B cell (primary cell): ENCODE measurements around the gene RTN4IP1. TPM values are rescaled to one million over a fixed set of nuclear protein-coding genes. Genes with fewer than 3 reads are reported as not detected.

ENCODE experiments used
- ATAC-seq: fragments of 200-7000 bp; cut with Tn5 transposase; one replicate; pipeline ENCODE4 v1.10.0; 2021; ENCODE audit warnings: low read depth, mild to moderate bottlenecking, moderate number of reproducible peaks, moderate library complexity
- CTCF ChIA-PET: fragments of 350-600 bp; sonication (Branson Sonifier 250); formaldehyde crosslinking; loops from one replicate; lab custom pipeline; 2021; ENCODE audit warnings: antibody characterized with exemption, inconsistent platforms; lab: Charles Lee
- POLR2A ChIA-PET: fragments of 350-600 bp; sonication (Branson Sonifier 250); formaldehyde crosslinking; loops from one replicate; lab custom pipeline; 2021; ENCODE audit warnings: antibody characterized with exemption; lab: Charles Lee
- DNase-seq: peaks from one replicate; pipeline ENCODE4 v3.0.0; 2013
- H2AFZ ChIP-seq: 2 replicates; pipeline ENCODE4 v1.6.1; 2012; ENCODE audit warnings: mild to moderate bottlenecking, low read depth, low read length; ENCODE audit not compliant: insufficient read depth, poor library complexity, severe bottlenecking
- H3K27ac ChIP-seq, 2 donors: 1 replicate in 1 of 2; 2 replicates in 1 of 2; pipeline ENCODE4 v1.5.1; 2012 to 2013; ENCODE audit warnings: low read length in 2 of 2, mild to moderate bottlenecking in 2 of 2, moderate library complexity in 1 of 2
- H3K27me3 ChIP-seq, 4 experiments: fragments of 200-600 bp in 1 of 4; sonication (generic) in 1 of 4; replicated peaks in 1 of 4; 1 replicate in 2 of 4; 2 replicates in 2 of 4; pipeline versions ENCODE4 v1.6.1 to v1.7.0; 2013 to 2016; ENCODE audit warnings: low read length in 3 of 4, mild to moderate bottlenecking in 2 of 4, mixed read lengths in 1 of 4, moderate library complexity in 1 of 4; ENCODE audit not compliant: insufficient read depth in 4 of 4, control insufficient read depth in 3 of 4; ENCODE audit errors: control extremely low read depth in 1 of 4
- H3K36me3 ChIP-seq, 2 experiments: replicated peaks in 1 of 2; 1 replicate in 1 of 2; 2 replicates in 1 of 2; pipeline versions ENCODE4 v1.6.1 to v1.7.1; 2013; ENCODE audit warnings: low read length in 1 of 2; ENCODE audit not compliant: insufficient read depth in 2 of 2, control insufficient read depth in 1 of 2; ENCODE audit errors: control extremely low read depth in 1 of 2, extremely low read depth in 1 of 2
- H3K4me1 ChIP-seq, 2 donors: fragments of 200-600 bp in 1 of 2; sonication (generic) in 1 of 2; 1 replicate in 1 of 2; 2 replicates in 1 of 2; pipeline versions ENCODE4 v1.5.1 to v1.6.1; 2013 to 2017; ENCODE audit warnings: low read length in 2 of 2; ENCODE audit not compliant: control insufficient read depth in 2 of 2, insufficient read depth in 2 of 2
- H3K4me2 ChIP-seq: replicated peaks from 2 replicates; pipeline ENCODE3; 2012; ENCODE audit warnings: mild to moderate bottlenecking, low read depth, low read length; ENCODE audit not compliant: poor library complexity, severe bottlenecking
- H3K4me3 ChIP-seq, 5 experiments: fragments of 200-600 bp in 1 of 5; sonication (generic) in 1 of 5; 1 replicate in 3 of 5; 2 replicates in 2 of 5; pipeline versions ENCODE4 v1.5.1 to v1.7.0; 2011 to 2016; ENCODE audit warnings: low read length in 4 of 5, mild to moderate bottlenecking in 4 of 5, low read depth in 2 of 5, control low read depth in 1 of 5, moderate library complexity in 1 of 5; ENCODE audit not compliant: insufficient read depth in 1 of 5; ENCODE audit errors: control extremely low read depth in 1 of 5, extremely low read depth in 1 of 5
- H3K79me2 ChIP-seq: fragments of 200-600 bp; sonication (generic); one replicate; pipeline ENCODE4 v1.6.0; 2016; ENCODE audit warnings: low read length; ENCODE audit not compliant: control insufficient read depth, insufficient read depth
- H3K9ac ChIP-seq: fragments of 200-600 bp; sonication (generic); 2 replicates; pipeline ENCODE4 v1.6.1; 2017; ENCODE audit warnings: mild to moderate bottlenecking, low read length, moderate library complexity
- H3K9me3 ChIP-seq, 3 donors: one replicate each; pipeline versions ENCODE4 v1.6.1 to v1.7.1; 2013; ENCODE audit warnings: low read length in 2 of 3; ENCODE audit not compliant: control insufficient read depth in 2 of 3, insufficient read depth in 1 of 3; ENCODE audit errors: control extremely low read depth in 1 of 3
- H4K20me1 ChIP-seq: 2 replicates; pipeline ENCODE4 v1.6.0; 2012; ENCODE audit warnings: mild to moderate bottlenecking, low read length; ENCODE audit not compliant: insufficient read depth, control insufficient read depth, poor library complexity, severe bottlenecking
- H3K27ac Mint-ChIP-seq: one replicate; pipeline ENCODE4 v1.8.0; 2021; ENCODE audit warnings: mixed read lengths
- H3K27me3 Mint-ChIP-seq: one replicate; pipeline ENCODE4 v1.8.0; 2021; ENCODE audit warnings: mixed read lengths
- H3K4me1 Mint-ChIP-seq: one replicate; pipeline ENCODE4 v1.8.0; 2021; ENCODE audit warnings: mixed read lengths
- H3K4me3 Mint-ChIP-seq: one replicate; pipeline ENCODE4 v1.8.0; 2021; ENCODE audit warnings: mixed read lengths
- H3K9me3 Mint-ChIP-seq: one replicate; pipeline ENCODE4 v1.8.0; 2022; ENCODE audit warnings: mixed read lengths; ENCODE audit not compliant: insufficient read depth
- CTCF ChIP-seq: fragments of 200-600 bp; IDR thresholded peaks from one replicate; pipeline ENCODE4 v1.8.0; 2022; ENCODE audit warnings: antibody characterized with exemption, mild to moderate bottlenecking
- EZH2 ChIP-seq: IDR thresholded peaks from 2 replicates; pipeline ENCODE4 v1.6.1; 2012; ENCODE audit warnings: borderline replicate concordance, low read depth, mild to moderate bottlenecking, moderate library complexity, low read length; ENCODE audit not compliant: insufficient read depth, poor library complexity, severe bottlenecking
- WGBS: methylation state at CpG from one replicate; pipeline ENCODE4 v1.1.5; 2013; ENCODE audit warnings: missing lambda C conversion rate; ENCODE audit not compliant: insufficient coverage; 5-methylcytosine and 5-hydroxymethylcytosine counted together
- intact Hi-C: fragments of 100-400 bp; cut with micrococcal nuclease; formaldehyde crosslinking; loops from one replicate; pipeline ENCODE4 v1.10.0; 2022
- polyA plus RNA-seq: library from polyadenylated mRNA; depleted of rRNA; stranded (reverse); fragments of >200 nt; gene quantifications from 2 replicates; pipeline ENCODE4 v1.2.3, GENCODE V29; 2012
- total RNA-seq, 2 donors: library from RNA; stranded (reverse); fragments of 120-200 nt in 1 of 2; gene quantifications; 1 replicate in 1 of 2; 2 replicates in 1 of 2; pipeline versions ENCODE4 v1.2.3 to v1.2.4, GENCODE V29; 2013 to 2022

Gene RTN4IP1
- total and polyA plus RNA-seq, 2 donors (not counting 1 experiment from before 2014, with no cell fraction given), result 9.4 to 12.1 TPM

- no peak overlapping the region for H3K4me3 Mint-ChIP-seq
- Histone ChIP-seq H3K79me2 (peaks cover 4% of the 10 kb centered on the region), H2AFZ (no peak overlapping the region), H3K36me3 (peaks cover 3 to 59% of the 10 kb centered on the region in 2 experiments), H3K9ac (no peak overlapping the region), H3K9me3 (no peaks in the 10 kb centered on the region), H3K4me3 (no peak overlapping the region), H4K20me1 (no peaks in the 10 kb centered on the region), H3K4me2 (no peak overlapping the region), H3K27me3 (no peaks in the 10 kb centered on the region), H3K4me1 (peaks cover 4% of the 10 kb centered on the region in 2 donors), H3K27ac (no peak overlapping the region)
- TF ChIP-seq CTCF, result peak; percentile 78
- no peak for TF ChIP-seq EZH2
- H3K4me1 Mint-ChIP-seq, result peaks cover 16% of the 10 kb centered on the region
- CTCF ChIA-PET, result interaction anchor here (0.9 to 22.3 kb wide), 12 partner anchors 9 to 423 kb away, joined by 3 to 567 read pairs (median 8); no protein-coding TSS in a partner anchor
- H3K9me3 Mint-ChIP-seq, result no peaks in the 10 kb centered on the region
- DNase-seq, result peak; percentile 58
- H3K27ac Mint-ChIP-seq, result no peak overlapping the region
- intact Hi-C loops, result loop anchor here (1.0 kb wide), 2 partner anchors 44 to 110 kb away; no protein-coding TSS in a partner anchor
- no CpG with 5 or more reads among the region's 3 CpGs for WGBS
- peak; percentile 57 for ATAC-seq
- no peaks in the 10 kb centered on the region for H3K27me3 Mint-ChIP-seq
- POLR2A ChIA-PET, result no interaction called here
Measured at GRCh38 chr6:106556368-106556960, 72.8 kb downstream of the RTN4IP1 start.

DNA sequence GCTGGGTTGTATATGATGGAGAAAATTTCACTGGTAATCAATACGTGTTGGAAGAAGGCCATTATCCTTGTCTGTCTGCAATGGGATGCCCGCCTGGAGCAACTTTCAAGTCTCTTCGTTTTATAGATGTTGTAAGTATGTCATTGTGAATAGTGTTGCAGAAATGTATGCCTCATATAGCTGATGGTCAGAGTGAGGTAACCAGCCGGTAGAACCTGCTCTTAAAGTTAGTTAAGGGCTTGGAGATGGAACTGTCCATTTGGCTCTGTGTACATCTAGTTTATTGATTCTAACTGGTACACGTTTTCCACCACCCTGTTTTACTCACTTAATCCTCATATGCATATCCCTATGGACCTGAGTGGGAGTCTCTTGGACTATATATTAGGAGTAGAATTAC is 73.5 kb downstream of the RTN4IP1 start:
- Histone ChIP-seq H3K27ac (peak overlapping the region in 1 of 2 donors; percentile 24), H3K9ac (no peak overlapping the region), H3K27me3 (no peaks in the 10 kb centered on the region), H3K4me3 (no peak overlapping the region), H3K9me3 (no peaks in the 10 kb centered on the region), H3K79me2 (peaks cover 4% of the 10 kb centered on the region), H3K4me1 (peaks cover 4 to 5% of the 10 kb centered on the region in 2 donors), H3K36me3 (peaks cover 3 to 54% of the 10 kb centered on the region in 2 experiments), H2AFZ (no peak overlapping the region), H3K4me2 (no peak overlapping the region), H4K20me1 (no peaks in the 10 kb centered on the region)
- ChIA-PET POLR2A (no interaction called here), CTCF (interaction anchor here (0.5 to 22.3 kb wide), 10 partner anchors 9 to 423 kb away, joined by 3 to 567 read pairs (median 7); no protein-coding TSS in a partner anchor)
- H3K4me1 Mint-ChIP-seq, result peaks cover 17% of the 10 kb centered on the region
- TF ChIP-seq CTCF (no peak), EZH2 (no peak)
- WGBS, result 97% methylated on average over 3 of the region's 5 CpGs
- H3K27ac Mint-ChIP-seq, result peak overlapping the region; percentile 22
- DNase-seq (no peak), ATAC-seq (no peak)
- H3K9me3 Mint-ChIP-seq, result no peaks in the 10 kb centered on the region
- intact Hi-C loops, result loop anchor here (1.0 kb wide), 2 partner anchors 43 to 109 kb away; no protein-coding TSS in a partner anchor
- no peaks in the 10 kb centered on the region for H3K27me3 Mint-ChIP-seq
- H3K4me3 Mint-ChIP-seq, result no peak overlapping the region
